IPS-18c (cell line): ENCODE measurements around the gene CTNNA3.

Source experiments
- H3K4me3 ChIP-seq: 2 replicates; pipeline ENCODE4 v1.7.0; 2013; ENCODE audit warnings: low read depth, mild to moderate bottlenecking, low read length, moderate library complexity; ENCODE audit not compliant: insufficient read depth
- H3K9me3 ChIP-seq: one replicate; pipeline ENCODE4 v1.6.1; 2013; ENCODE audit warnings: mild to moderate bottlenecking, low read length, moderate library complexity; ENCODE audit not compliant: control insufficient read depth, insufficient read depth

Gene CTNNA3

DNA sequence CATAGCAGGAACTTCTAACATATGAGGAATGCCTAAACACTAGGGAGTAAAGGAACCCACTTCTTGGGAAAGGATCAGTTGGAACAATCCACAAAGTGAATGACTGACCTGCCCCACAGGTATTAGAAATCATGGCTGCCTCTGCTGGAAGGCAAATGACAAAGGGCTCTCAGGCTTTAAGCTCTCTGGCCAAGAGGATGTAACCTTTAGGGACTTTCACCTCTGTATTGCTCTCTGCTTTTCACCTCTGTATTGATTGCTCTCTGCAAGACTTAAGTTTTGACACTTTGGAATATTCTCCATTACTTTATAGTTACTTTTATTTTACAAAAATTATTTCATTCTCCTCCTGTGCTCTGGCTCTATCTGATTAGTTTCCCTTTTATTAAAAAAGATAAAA is 522.2 kb downstream of the CTNNA3 start:
- peaks cover 2% of the 10 kb centered on the region for H3K9me3 ChIP-seq
- no peak overlapping the region for H3K4me3 ChIP-seq

DNA sequence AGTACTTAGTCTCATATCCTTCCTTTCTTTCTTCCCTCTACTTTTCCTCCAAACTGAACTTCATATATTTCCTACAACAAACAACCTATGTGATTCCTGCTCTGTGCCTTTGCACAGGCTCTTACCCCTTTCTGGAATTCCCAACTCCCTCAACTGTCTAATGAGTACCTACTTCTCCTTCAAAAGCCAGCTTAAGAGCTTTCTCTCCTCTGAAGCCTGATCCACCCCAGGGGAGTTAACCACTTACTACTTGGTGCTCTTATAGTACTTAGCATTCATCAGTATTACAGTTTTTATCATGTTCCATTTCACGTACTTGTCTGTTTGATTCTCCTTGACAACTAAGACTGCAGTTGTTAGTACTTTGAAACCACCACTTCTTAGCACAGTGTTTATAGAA is 524.0 kb downstream of the CTNNA3 start:
- H3K9me3 ChIP-seq, result peaks cover 2% of the 10 kb centered on the region
- H3K4me3 ChIP-seq, result no peak overlapping the region

DNA sequence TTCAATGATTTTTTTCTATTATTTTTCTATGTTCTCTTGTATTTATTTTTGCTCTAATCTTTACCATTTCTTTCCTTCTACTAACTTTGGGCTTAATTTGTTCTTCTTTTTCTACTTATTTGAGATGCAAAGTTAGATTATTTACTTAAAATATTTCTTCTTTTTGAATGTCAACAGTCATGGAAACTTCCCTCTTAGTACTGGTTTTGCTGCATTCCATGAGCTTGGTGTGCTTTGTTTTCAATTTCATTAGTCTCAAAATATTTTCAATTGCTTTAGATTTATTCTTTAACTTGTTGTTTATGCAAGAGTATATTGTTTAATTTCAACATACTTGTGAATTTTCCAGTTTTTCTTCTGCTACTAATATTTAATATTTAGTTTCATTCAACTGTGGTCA is 539.8 kb downstream of the CTNNA3 start:
- no peak overlapping the region for H3K4me3 ChIP-seq
- no peaks in the 10 kb centered on the region for H3K9me3 ChIP-seq

DNA sequence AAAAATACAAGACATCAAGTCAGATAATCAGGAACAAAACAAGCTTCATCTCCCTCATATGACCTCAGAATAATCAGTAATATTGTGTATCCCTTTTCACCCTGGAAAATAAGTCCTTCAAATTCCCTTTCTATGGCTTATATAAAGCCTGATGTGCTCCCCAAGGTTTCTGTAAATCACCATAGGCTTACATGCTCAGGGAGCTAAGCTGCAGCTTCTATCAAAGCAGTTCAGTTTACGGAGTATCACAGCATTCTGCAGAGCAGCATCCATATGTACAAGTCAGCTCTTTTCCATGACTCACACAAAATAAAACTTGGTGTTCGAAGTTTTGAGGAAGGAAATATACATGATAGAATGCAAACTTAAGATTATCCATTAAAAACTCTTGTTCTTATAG is 544.5 kb downstream of the CTNNA3 start:
- H3K4me3 ChIP-seq, result no peak overlapping the region
- H3K9me3 ChIP-seq, result no peaks in the 10 kb centered on the region

DNA sequence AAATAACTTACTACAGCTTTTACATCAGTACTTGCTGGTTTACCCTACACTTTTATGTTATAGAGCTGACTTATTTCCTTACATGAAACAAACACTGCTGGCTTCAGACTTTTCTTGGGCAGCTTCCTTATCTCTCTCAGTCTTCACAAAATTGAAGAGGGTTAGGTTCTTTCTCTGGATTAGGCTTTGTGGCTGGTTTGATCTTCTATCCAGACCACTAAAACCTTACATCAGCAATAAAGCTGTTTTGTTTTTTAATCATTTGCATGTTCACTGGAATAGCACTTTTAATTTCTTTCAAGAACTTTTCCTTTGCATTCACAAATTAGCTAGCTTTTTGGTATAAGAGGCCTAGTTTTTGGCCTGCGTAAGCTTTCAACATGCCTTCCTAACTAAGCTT is 551.5 kb downstream of the CTNNA3 start:
- Histone ChIP-seq H3K4me3 (no peak overlapping the region), H3K9me3 (no peaks in the 10 kb centered on the region)

DNA sequence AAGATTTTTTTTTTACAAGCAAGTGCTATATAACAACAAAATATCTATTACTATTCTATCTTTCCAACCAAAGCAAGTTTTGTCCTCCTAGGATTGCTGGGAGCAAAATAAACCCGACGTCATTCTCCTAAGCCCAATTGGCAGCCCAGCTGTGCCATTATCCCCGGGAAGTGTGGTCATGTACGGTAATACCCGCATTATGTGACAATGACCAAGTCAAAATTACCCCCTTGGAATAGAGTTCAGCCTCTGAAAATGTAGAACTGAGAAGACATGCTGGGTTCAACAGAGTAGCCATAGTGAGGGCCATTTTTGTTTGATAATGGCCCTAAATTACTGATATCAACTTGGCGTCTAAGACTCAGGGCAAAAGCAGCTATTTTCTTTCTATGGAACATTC is 554.7 kb downstream of the CTNNA3 start:
- Histone ChIP-seq H3K4me3 (no peak overlapping the region), H3K9me3 (no peaks in the 10 kb centered on the region)

DNA sequence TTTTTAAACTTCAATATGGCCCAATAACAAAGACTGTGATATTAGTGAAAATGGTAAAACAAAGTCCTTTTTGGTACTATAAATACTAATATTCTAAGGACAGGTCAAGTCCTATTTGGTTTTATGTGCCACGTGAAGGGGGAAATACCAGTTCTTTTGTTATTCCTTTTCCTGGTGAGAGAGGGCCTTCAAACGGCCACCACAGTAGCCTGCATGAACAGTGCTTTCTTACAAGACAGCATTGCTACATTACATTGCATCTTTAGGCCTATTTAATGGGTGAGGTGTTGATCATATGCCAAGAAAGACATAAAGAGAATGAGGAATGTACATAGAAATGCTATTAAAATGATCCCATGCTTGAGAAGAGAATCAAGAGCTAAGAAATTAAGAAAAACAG is 555.4 kb downstream of the CTNNA3 start:
- Histone ChIP-seq H3K4me3 (no peak overlapping the region), H3K9me3 (no peaks in the 10 kb centered on the region)

DNA sequence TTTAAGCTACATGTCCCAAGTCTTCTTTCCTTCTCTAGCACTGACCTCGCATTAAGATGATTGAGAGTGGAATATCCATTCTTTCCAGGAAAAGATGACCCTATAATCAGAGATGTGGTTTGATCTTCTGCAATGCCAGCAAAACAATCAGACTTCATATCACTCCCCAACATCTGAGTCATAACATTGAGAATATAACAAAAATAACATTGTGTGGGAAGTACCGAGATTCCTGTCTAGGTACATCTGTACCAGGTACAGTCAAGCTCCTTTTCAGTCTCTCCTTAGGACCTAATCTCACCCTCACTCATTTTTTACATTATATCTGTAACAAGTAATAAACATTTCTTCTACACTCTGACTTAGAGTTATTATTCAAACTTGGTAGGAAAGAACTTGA is 568.6 kb downstream of the CTNNA3 start:
- H3K9me3 ChIP-seq, result no peaks in the 10 kb centered on the region
- no peak overlapping the region for H3K4me3 ChIP-seq

DNA sequence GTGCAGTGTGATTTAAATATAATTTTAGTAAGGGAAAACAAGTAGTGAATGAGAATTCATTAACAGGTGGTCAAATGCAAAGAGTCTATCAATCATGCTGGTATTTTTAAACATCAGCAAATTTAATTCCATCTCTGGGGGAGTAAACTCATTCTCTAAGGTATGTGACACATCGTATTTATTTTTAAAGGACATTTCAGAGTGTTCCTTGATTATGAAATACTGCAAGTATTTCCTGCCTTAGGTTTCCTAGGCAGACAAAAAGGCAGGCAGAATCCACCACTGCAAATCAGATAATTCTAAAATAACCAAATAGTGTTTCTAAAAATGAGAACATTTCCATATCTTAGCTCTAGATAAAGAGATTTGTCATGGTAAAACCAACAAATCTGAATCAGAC is 576.3 kb downstream of the CTNNA3 start:
- Histone ChIP-seq H3K4me3 (no peak overlapping the region), H3K9me3 (no peaks in the 10 kb centered on the region)

DNA sequence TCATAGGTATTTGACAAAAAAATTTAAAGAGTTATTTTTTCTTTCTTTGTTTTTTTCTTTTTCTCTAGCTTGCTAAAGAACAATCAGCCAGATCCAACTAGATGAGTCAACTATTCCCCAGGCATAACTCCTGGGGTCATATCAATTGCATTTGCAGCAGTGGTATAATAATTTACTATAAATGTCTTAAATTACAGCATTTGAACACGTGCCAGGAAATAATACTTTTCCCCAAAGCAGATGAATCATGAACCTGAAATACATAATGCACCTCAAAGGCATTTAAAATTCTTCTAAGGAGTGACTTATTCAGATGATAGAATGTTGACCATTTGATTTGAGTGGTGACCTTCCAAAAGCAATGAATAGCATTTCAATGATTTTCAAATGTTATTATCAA is 580.0 kb downstream of the CTNNA3 start:
- no peaks in the 10 kb centered on the region for H3K9me3 ChIP-seq
- no peak overlapping the region for H3K4me3 ChIP-seq

DNA sequence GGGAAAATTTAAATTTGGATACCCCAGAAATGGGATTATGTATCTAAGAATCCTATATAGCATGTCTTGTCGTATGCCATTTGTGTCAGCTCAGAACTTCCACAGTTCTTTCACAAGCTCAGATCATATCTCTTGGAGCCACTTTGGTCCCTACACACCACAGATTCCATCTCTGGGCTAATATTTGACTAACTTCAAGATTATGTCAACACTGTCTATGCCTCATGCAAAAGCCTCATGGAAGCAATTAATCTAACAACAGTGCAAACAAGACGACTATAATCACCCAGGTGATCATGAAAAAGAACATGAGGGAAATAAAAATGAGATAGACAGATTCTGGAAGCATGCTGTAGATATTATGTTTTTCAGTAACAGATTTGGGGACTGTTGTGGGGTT is 581.0 kb downstream of the CTNNA3 start:
- H3K4me3 ChIP-seq, result no peak overlapping the region

DNA sequence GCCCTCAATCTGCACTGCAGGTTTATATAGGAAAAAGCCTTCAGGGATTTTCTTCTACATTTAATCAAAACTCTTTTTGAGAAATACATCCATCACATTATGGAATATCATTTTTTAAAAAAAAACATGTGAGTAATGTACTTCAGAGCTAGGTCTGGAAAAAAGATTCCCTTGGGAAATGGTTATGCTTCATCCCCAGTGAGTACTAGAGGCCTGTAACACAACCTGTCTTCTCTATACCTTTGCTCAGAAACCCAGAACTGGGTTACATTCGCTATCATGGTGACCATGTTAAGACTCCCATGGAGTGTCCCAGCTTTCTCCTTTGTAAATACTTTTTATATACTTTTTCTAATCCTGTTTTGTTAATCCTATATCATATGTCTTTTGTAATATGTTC is 583.2 kb downstream of the CTNNA3 start:
- no peak overlapping the region for H3K4me3 ChIP-seq
- no peaks in the 10 kb centered on the region for H3K9me3 ChIP-seq

More for the DNA sequence above, 581.0 kb downstream of the CTNNA3 start:
- H3K9me3 ChIP-seq, result no peaks in the 10 kb centered on the region

DNA sequence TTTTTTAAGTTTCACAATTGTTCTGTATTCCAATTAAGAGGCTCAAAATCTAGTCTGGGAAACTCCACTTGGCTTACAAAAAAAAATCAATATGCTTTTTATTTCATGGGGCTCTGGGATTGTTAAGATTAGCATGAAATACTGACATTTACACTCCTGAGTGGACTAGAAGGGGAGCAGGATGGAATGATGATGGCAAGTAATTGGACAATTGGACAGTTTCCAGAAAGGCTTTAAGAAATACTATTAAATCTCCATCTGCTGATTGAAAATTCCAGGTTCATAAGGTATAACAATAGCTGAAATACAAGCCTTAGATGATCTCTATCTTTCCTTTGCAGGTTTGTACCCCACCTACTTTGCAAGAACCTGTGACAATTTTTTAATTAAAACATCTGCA is 585.7 kb downstream of the CTNNA3 start:
- H3K9me3 ChIP-seq, result no peaks in the 10 kb centered on the region
- no peak overlapping the region for H3K4me3 ChIP-seq

DNA sequence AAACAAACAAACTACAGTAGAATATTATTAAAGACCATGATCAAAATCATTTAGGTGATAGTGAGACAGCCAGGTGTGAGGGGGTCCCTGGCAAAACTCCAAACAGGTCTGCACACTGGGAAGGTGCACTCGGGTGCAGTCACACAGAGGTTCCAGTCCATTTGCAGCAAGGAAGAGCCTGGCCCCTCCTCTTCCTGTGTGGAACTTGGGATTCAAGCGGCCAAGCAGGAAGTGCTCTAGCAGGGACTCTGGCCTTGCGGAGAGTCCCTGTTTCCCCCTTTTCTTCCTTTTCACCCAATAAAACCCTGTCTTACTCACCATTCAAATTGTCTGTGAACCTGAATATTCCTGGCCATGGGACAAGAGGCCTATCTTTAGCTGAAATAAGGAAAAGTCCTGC is 588.3 kb downstream of the CTNNA3 start:
- H3K9me3 ChIP-seq, result no peaks in the 10 kb centered on the region
- H3K4me3 ChIP-seq, result no peak overlapping the region

DNA sequence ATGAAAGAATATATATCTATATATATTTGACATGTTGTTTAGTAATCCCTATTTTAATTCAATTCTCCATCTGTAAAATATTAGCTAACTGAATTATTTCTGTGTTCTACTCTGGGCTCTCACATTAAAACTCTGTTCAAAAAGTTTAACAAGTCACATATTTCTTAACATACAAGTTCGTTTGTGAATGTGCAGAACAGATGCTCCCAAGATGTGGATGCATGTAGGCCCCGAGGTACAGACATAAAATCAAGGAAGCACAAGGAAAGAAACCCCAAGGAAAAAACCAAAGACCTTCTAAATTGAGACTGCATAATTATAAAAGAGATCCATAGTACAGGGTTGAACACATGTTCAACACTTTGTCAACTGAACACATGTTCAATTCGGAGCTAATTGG is 595.0 kb downstream of the CTNNA3 start:
- no peak overlapping the region for H3K4me3 ChIP-seq
- H3K9me3 ChIP-seq, result no peaks in the 10 kb centered on the region

DNA sequence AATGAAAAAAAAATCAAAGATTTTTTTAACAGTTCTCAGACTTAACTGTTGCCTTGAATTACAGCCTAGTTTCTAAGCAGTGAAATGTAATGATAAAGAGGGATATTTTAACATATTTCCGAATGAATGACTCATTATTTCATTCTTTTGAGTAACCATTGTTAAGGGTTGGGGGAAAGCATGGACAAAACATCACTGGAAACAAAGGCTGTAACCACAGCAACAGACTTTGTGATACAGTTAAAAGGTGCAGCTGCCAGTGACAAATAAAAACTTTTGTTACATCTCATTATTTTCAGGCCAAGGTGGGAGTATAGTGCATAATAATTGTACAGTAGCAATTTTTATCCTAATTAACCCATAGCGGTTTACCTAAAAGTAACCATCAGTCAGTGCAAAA is 597.5 kb downstream of the CTNNA3 start:
- Histone ChIP-seq H3K4me3 (no peak overlapping the region), H3K9me3 (no peaks in the 10 kb centered on the region)

DNA sequence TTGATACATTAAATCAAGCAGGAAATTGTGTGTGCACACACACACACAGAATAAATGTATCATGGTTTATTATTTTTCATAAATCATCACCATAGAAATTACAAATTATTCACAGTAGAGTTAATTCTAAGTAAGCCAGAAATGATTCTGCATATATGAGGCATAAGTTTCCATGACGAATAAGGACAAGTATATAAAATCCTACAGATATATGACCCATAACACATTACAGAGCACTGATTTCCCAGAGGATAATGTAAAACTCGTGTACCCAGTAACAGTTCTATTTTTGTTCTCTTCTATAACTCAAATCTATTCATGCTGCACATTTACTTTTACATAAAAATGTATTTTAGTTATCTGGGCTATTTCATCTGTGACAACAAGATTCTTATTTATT is 600.5 kb downstream of the CTNNA3 start:
- Histone ChIP-seq H3K4me3 (no peak overlapping the region), H3K9me3 (no peaks in the 10 kb centered on the region)

DNA sequence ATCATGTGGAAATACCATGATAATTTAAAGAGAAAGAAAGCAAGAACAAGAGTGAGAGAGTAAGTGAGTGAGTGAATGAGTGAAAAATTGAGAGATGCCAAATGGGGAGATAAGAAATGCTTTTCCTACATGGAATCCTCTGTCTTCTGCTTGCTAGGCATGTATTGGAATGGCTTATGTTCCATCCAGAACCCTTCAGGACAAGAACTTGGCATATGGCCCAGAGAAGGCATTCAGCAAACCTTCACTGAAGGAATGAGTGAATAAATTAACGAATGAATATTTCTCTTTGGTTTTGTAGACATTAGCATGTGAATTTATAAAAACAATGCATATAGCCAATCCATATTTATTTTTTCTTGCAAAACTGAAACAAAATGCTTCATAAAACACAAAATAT is 608.0 kb downstream of the CTNNA3 start:
- Histone ChIP-seq H3K4me3 (no peak overlapping the region), H3K9me3 (no peaks in the 10 kb centered on the region)

DNA sequence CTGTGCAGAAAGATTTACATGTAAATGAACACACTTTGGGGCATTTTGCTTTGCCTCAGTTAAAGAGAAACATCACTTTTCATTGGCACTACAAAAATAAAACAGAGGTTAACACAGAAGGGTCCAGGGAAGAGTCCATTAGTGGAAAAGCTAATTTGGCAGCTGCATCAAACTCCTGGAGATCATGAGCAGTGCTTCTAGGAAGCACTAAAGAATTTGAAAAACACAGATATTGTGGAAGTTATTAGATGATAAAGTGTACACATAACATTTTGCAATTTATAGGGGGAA is 608.9 kb downstream of the CTNNA3 start:
- no peaks in the 10 kb centered on the region for H3K9me3 ChIP-seq

More for the DNA sequence above, 608.9 kb downstream of the CTNNA3 start:
- no peak overlapping the region for H3K4me3 ChIP-seq
